HFFc6 (cell line): ENCODE data around the gene SHFL. TPM values are rescaled to one million over a fixed set of nuclear protein-coding genes. Genes with fewer than 3 reads are reported as not detected.

Experiments used
- DNase-seq: peaks from one replicate; pipeline ENCODE4 v3.0.0-alpha.2; 2018
- H3K27ac Mint-ChIP-seq: 2 replicates; pipeline ENCODE4 v1.8.0; 2020; ENCODE audit warnings: mild to moderate bottlenecking, mixed read lengths
- H3K27me3 Mint-ChIP-seq: 2 replicates; pipeline ENCODE4 v1.8.0; 2021; ENCODE audit warnings: mild to moderate bottlenecking, moderate library complexity, mixed read lengths; ENCODE audit not compliant: insufficient read depth
- H3K36me3 Mint-ChIP-seq: 2 replicates; pipeline ENCODE4 v1.8.0; 2021; ENCODE audit warnings: low read depth, mixed read lengths
- H3K4me1 Mint-ChIP-seq: 2 replicates; pipeline ENCODE4 v1.8.0; 2020; ENCODE audit warnings: low read depth, mixed read lengths
- H3K4me3 Mint-ChIP-seq: 2 replicates; pipeline ENCODE4 v1.8.0; 2020; ENCODE audit warnings: mild to moderate bottlenecking, moderate library complexity, mixed read lengths
- H3K9me3 Mint-ChIP-seq: 2 replicates; pipeline ENCODE4 v1.8.0; 2020; ENCODE audit warnings: mild to moderate bottlenecking, mixed read lengths
- CTCF ChIP-seq: fragments of 200-600 bp; sonication (generic); IDR thresholded peaks from 2 replicates; pipeline ENCODE4 v1.5.0; 2021; ENCODE audit warnings: antibody characterized with exemption, mild to moderate bottlenecking
- total RNA-seq, 6 experiments: library from RNA; stranded (reverse); fragmentation: NEBNext Ultra II Directional; extraction: Animal tissue kit (Norgen Biotek cat#: 25700); gene quantifications; 2 replicates in 1 of 6; 3 replicates in 5 of 6; pipeline ENCODE4 v1.2.3, GENCODE V29; 2021

Gene SHFL
- total RNA-seq, 6 experiments from 2014 or later: 16.9 to 26.2 (median 21.1) TPM

DNA sequence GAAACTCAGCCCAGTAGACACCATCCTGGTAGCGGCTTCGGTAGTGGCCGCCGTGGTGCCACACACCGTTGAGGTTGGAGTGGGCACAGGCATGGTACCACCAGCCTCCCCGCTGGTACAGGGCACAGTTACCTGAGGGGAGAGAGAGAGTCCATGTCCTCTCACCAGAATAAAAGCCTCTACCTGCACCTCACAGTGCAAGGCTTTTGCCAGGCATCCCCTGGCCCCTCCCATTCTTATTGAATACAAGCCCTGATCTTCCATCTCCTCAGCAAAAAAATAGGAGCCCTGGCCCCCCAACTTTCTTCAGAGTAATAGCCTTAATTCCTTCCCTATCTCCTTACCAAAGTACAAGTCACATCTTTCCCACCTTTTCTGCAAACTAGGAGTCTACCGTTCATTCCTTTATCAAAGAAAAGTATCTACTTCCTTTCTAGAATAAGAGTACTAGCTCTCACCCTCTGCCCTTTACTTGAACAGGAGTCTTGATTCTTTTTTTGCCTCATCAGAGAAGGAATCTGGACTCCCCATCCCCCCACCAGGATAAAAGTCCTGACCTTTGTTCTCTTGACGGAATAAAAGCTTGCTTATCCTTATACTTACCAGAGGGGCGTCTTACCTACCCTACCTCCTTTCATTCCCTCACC lies 6.7 kb downstream of the SHFL start:
- Mint-ChIP-seq H3K9me3 (no peaks in the 10 kb centered on the region), H3K4me3 (no peak overlapping the region), H3K27me3 (peaks cover 3% of the 10 kb centered on the region), H3K27ac (no peak overlapping the region), H3K4me1 (no peaks in the 10 kb centered on the region), H3K36me3 (peaks cover 26% of the 10 kb centered on the region)
- no peak for DNase-seq
- TF ChIP-seq CTCF: no peak

DNA sequence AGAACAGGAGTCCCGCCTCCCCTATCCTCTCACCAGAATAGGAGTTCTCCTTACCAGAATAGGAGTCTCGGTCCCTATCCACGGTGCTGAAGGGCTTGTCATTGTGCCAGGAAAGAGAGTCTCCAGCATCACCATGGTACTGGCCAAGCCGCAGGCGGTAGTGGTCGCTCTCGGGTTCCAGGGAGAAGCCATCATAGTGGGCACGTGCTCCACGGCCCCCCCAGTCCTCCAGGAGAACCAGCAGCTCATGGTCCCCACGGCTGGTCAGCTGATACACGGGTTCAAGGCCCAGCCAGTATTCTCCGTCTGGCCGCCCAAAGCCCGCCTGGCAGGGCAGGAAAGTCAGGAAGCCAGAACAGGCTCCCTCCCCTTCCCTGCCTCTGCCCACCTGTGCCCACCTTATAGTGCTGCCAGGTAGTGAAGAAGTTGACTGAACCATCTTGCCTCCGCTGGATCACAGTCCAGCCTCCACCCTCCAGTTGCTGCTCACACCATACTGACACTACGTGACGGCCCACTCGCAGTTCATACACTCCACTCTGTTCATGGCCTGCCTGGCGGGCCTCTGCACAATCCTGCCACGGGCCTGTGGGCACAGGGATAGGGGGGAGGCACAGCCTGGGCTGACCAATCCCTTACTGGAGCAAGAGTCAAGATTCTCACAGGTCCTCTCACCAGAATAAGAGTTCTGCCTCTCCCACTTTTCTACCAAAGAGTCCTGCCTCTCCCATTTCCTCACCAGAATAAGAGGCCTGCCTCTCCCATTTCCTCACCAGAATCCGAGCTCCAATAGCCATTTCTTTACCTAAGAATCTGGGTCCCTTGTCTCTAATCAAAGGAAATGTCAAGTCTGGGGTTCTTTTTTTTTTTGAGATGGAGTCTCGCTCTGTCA lies 7.4 kb downstream of the SHFL start:
- DNase-seq: no peak
- no peaks in the 10 kb centered on the region for H3K4me1 Mint-ChIP-seq

DNA sequence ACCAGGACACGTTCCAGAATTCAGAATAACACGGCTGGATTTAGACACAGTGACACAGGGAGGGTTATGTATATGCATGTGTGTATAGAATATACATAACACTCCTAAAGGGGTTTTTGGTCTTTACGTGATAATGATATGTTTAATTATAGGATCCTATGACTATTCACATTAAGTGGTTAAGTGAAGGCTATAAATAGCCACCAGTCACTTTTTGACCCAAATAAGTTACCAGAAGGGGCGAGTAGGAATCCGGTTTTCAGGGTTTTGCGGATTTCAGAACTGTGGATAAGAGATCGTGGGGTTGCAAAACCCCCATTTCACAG lies 9.5 kb downstream of the SHFL start:
- no peaks in the 10 kb centered on the region for H3K9me3 Mint-ChIP-seq
- no peak for DNase-seq
- H3K36me3 Mint-ChIP-seq: peaks cover 21% of the 10 kb centered on the region
- H3K4me3 Mint-ChIP-seq: peak overlapping the region; percentile 43; the same call in 1 of the 2 replicates
- H3K27me3 Mint-ChIP-seq: peaks cover 3% of the 10 kb centered on the region
- TF ChIP-seq CTCF: no peak
- H3K27ac Mint-ChIP-seq: no peak overlapping the region
- H3K4me1 Mint-ChIP-seq: peaks cover 10% of the 10 kb centered on the region; the same call in 1 of the 2 replicates

More for the DNA sequence above, 7.4 kb downstream of the SHFL start:
- Mint-ChIP-seq H3K27me3 (peaks cover 3% of the 10 kb centered on the region), H3K27ac (no peak overlapping the region), H3K36me3 (peaks cover 26% of the 10 kb centered on the region), H3K4me3 (no peak overlapping the region), H3K9me3 (no peaks in the 10 kb centered on the region)
- no peak for TF ChIP-seq CTCF

DNA sequence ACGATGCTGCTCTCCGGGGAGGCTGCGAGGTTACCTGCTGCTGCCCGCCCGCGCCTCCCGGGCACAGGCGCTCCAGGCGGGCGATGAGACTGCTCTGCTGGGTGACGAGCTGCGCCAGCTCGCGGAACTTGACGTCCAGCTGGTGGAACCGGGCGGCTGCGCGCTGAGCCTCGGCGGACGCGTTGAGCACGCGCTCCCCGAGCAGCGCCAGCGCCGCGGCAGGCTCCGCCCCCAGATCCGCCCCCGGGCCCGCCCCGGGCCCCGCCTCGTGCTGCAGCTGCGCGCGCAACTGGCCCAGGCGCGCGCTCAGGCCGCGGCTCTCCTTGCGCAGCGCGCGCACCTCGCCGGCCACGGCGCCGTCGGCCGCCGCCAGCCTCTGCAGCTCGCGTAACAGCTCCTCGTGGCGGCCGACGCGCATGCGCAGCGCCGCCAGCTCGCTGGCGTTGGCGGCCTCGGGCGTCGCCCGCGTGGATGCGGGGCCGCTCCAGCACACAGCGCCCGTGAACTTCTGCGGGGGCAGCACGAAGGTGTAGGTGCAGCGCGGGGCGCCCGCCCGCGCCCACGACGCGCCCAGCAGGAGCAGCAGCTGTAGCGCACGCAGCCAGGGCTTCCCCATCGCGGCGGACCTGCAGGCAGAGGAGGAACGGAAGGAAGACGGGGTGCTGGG lies 10.0 kb downstream of the SHFL start:
- H3K4me3 Mint-ChIP-seq: peak overlapping the region; percentile 43; the same call in 1 of the 2 replicates
- peaks cover 21% of the 10 kb centered on the region for H3K36me3 Mint-ChIP-seq
- peaks cover 10% of the 10 kb centered on the region; the same call in 1 of the 2 replicates for H3K4me1 Mint-ChIP-seq
- H3K9me3 Mint-ChIP-seq: no peaks in the 10 kb centered on the region
- DNase-seq: peak; percentile 76
- H3K27me3 Mint-ChIP-seq: peaks cover 3% of the 10 kb centered on the region
- H3K27ac Mint-ChIP-seq: no peak overlapping the region
- TF ChIP-seq CTCF: no peak

DNA sequence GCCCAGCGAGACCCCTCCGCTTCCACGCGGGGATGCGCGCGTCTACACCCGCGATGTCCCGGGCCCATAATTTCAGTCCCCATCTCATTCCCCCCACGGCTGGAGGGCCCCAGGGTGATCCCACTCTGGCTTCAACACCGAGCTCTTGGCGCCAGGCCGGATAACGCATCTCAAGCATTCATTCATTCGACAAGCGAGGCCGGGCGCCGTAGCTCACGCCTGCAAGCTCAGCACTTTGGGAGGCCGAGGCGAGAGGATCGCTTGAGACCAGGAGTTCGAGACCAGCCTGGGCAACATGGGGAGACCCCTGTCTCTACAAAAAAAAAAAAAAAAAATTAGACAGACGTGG lies 10.5 kb downstream of the SHFL start:
- H3K9me3 Mint-ChIP-seq: no peaks in the 10 kb centered on the region
- peaks cover 10% of the 10 kb centered on the region; the same call in 1 of the 2 replicates for H3K4me1 Mint-ChIP-seq
- no peak overlapping the region for H3K27ac Mint-ChIP-seq
- H3K27me3 Mint-ChIP-seq: peaks cover 3% of the 10 kb centered on the region
- no peak for TF ChIP-seq CTCF
- H3K36me3 Mint-ChIP-seq: peaks cover 20% of the 10 kb centered on the region
- H3K4me3 Mint-ChIP-seq: peak overlapping the region; percentile 26; the same call in 1 of the 2 replicates
- no peak for DNase-seq
